Measurements from ENCODE around the gene OLFML2A. TPM values are rescaled to one million over a fixed set of nuclear protein-coding genes. Genes with fewer than 3 reads are reported as not detected.

OLFML2A gene
- polyA plus RNA-seq, 3 donors = 0.03 to 0.25 TPM; not detected in 1

- Mint-ChIP-seq H3K27me3 (ENCODE audit: low read depth in 3 of 3) (peaks cover 1 to 2% (median 2%) of the 10 kb centered on the region in 3 donors), H3K9me3 (no peaks in the 10 kb centered on the region), H3K36me3 (no peaks in the 10 kb centered on the region), H3K4me3 (peak overlapping the region; percentile 74 to 85), H3K4me1 (peaks cover 25% of the 10 kb centered on the region), H3K27ac (peak overlapping the region; percentile 63 to 91 (median 80))
- Histone ChIP-seq H3K9me3 (replicated peaks in 1 of 2; ENCODE audit: control insufficient read depth in 1 of 2, insufficient read depth in 1 of 2, low read length in 2 of 2) (no peaks in the 10 kb centered on the region), H3K9ac (ENCODE audit: insufficient read depth, low read length, poor library complexity, severe bottlenecking) (no peak overlapping the region), H3K79me2 (ENCODE audit: insufficient read depth, low read length) (no peaks in the 10 kb centered on the region), H3K36me3 (replicated peaks in 1 of 2; ENCODE audit: control insufficient read depth in 1 of 2, insufficient read depth in 2 of 2, low read length in 2 of 2) (no peaks in the 10 kb centered on the region), H3K4me1 (ENCODE audit: control insufficient read depth in 1 of 2, insufficient read depth in 2 of 2, low read length in 2 of 2) (peaks cover 21 to 24% of the 10 kb centered on the region in 2 donors), H2AFZ (ENCODE audit: insufficient read depth, low read depth, low read length, poor library complexity, severe bottlenecking) (peak overlapping the region; percentile 72), H3K27ac (ENCODE audit: low read depth in 1 of 2, low read length in 2 of 2) (peak overlapping the region in 1 of 2 donors; percentile 36), H3K4me3 (replicated peaks in 1 of 3; ENCODE audit: low read depth in 2 of 3, low read length in 3 of 3) (peak overlapping the region in 2 of 3 experiments; percentile 1 to 50), H3K27me3 (ENCODE audit: control insufficient read depth in 2 of 2, insufficient read depth in 2 of 2, low read length in 2 of 2) (no peaks in the 10 kb centered on the region), H3K4me2 (replicated peaks; ENCODE audit: extremely low read depth, low read length, poor library complexity, severe bottlenecking) (peak overlapping the region; percentile 62), H4K20me1 (ENCODE audit: insufficient read depth, low read length) (no peaks in the 10 kb centered on the region)
- peak; percentile 68 to 79 (median 70) for DNase-seq
- intact Hi-C loops (cut with micrococcal nuclease) = no loop called here
- WGBS (ENCODE audit: insufficient coverage) = 21% methylated on average over 13 of the region's 15 CpGs
- TF ChIP-seq, protein P1, sequence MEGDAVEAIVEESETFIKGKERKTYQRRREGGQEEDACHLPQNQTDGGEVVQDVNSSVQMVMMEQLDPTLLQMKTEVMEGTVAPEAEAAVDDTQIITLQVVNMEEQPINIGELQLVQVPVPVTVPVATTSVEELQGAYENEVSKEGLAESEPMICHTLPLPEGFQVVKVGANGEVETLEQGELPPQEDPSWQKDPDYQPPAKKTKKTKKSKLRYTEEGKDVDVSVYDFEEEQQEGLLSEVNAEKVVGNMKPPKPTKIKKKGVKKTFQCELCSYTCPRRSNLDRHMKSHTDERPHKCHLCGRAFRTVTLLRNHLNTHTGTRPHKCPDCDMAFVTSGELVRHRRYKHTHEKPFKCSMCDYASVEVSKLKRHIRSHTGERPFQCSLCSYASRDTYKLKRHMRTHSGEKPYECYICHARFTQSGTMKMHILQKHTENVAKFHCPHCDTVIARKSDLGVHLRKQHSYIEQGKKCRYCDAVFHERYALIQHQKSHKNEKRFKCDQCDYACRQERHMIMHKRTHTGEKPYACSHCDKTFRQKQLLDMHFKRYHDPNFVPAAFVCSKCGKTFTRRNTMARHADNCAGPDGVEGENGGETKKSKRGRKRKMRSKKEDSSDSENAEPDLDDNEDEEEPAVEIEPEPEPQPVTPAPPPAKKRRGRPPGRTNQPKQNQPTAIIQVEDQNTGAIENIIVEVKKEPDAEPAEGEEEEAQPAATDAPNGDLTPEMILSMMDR (IDR thresholded peaks at IDR 0.05) = no peak
These were observed 23.6 kb downstream of the OLFML2A start for GRCh38 chr9:124800306-124801259.

- H4K20me1 ChIP-seq (ENCODE audit: insufficient read depth, low read length) = no peaks in the 10 kb centered on the region
- intact Hi-C loops (cut with micrococcal nuclease) = no loop called here
- Mint-ChIP-seq H3K36me3 (no peaks in the 10 kb centered on the region), H3K27ac (peak overlapping the region in 3 of 7 donors; percentile 23 to 64 (median 50)), H3K4me1 (peaks cover 25% of the 10 kb centered on the region), H3K4me3 (no peak overlapping the region), H3K9me3 (no peaks in the 10 kb centered on the region), H3K27me3 (ENCODE audit: low read depth in 3 of 3) (peaks cover 1 to 2% (median 2%) of the 10 kb centered on the region in 3 donors)
- peak overlapping the region; percentile 72 for H2AFZ ChIP-seq (ENCODE audit: insufficient read depth, low read depth, low read length, poor library complexity, severe bottlenecking)
- no peaks in the 10 kb centered on the region for H3K9me3 ChIP-seq (replicated peaks in 1 of 2; ENCODE audit: control insufficient read depth in 1 of 2, insufficient read depth in 1 of 2, low read length in 2 of 2)
- H3K27ac ChIP-seq (ENCODE audit: low read depth in 1 of 2, low read length in 2 of 2) = peak overlapping the region in 1 of 2 donors; percentile 36
- H3K4me1 ChIP-seq (ENCODE audit: control insufficient read depth in 1 of 2, insufficient read depth in 2 of 2, low read length in 2 of 2) = peaks cover 21 to 24% of the 10 kb centered on the region in 2 donors
- H3K4me2 ChIP-seq (replicated peaks; ENCODE audit: extremely low read depth, low read length, poor library complexity, severe bottlenecking) = no peak overlapping the region
- TF ChIP-seq, protein P1 (IDR thresholded peaks at IDR 0.05) = no peak
- no peak for DNase-seq
- H3K79me2 ChIP-seq (ENCODE audit: insufficient read depth, low read length) = no peaks in the 10 kb centered on the region
- H3K36me3 ChIP-seq (replicated peaks in 1 of 2; ENCODE audit: control insufficient read depth in 1 of 2, insufficient read depth in 2 of 2, low read length in 2 of 2) = no peaks in the 10 kb centered on the region
- H3K27me3 ChIP-seq (ENCODE audit: control insufficient read depth in 2 of 2, insufficient read depth in 2 of 2, low read length in 2 of 2) = no peaks in the 10 kb centered on the region
- H3K4me3 ChIP-seq (replicated peaks in 1 of 3; ENCODE audit: low read depth in 2 of 3, low read length in 3 of 3) = no peak overlapping the region
- WGBS (ENCODE audit: insufficient coverage) = no CpG with 5 or more reads among the region's 6 CpGs
- H3K9ac ChIP-seq (ENCODE audit: insufficient read depth, low read length, poor library complexity, severe bottlenecking) = no peak overlapping the region
These were observed 24.4 kb downstream of the OLFML2A start for GRCh38 chr9:124801356-124801755.
